Prostate gland (tissue), 2 donors: ENCODE data around the gene FRMPD1. TPM values are rescaled to one million over a fixed set of nuclear protein-coding genes. Genes with fewer than 3 reads are reported as not detected.

Source experiments
- total RNA-seq, 2 donors: library from RNA; depleted of rRNA; stranded (reverse); fragments of >200 nt; gene quantifications; one replicate each; pipeline ENCODE4 v1.1.0, GENCODE V29; 2016

Gene FRMPD1
- total RNA-seq, 2 donors from 2014 or later, result 0.36 to 47.6 TPM

Other genes with a start within 250 kb of the FRMPD1 start
- gene GRHPR, start 228.3 kb upstream of the FRMPD1 start, total RNA-seq, result 100 to 1,000 TPM; 191 to 275 TPM
- gene ZBTB5, start 185.5 kb upstream of the FRMPD1 start, total RNA-seq, result 10 to 100 TPM; 17.8 to 26.6 TPM
- gene POLR1E, start 165.0 kb upstream of the FRMPD1 start, total RNA-seq, result 10 to 100 TPM; 20.7 to 21.0 TPM
- 10 to 100 TPM in 1 of 2 donors, 1 to 10 TPM in 1; 8.5 to 17.6 TPM for gene FBXO10, start 74.6 kb upstream of the FRMPD1 start, total RNA-seq
- gene TOMM5, start 58.4 kb upstream of the FRMPD1 start, total RNA-seq, result 10 to 100 TPM; 81.2 to 82.8 TPM
- 10 to 100 TPM in 1 of 2 donors, 1 to 10 TPM in 1; 7.8 to 19.6 TPM for gene TRMT10B, start 102.9 kb downstream of the FRMPD1 start, total RNA-seq
- 10 to 100 TPM; 48.5 to 54.5 TPM for gene EXOSC3, start 134.1 kb downstream of the FRMPD1 start, total RNA-seq
- 10 to 100 TPM; 24.2 to 30.5 TPM for gene DCAF10, start 149.8 kb downstream of the FRMPD1 start, total RNA-seq